ENCODE measurements around the gene SUMO1.
"Not testable (repeated sequence)": the region's sequence is repeated elsewhere in the genome, so short reads cannot be mapped to it uniquely, and the experiment has no call there.

SUMO1 gene

DNA sequence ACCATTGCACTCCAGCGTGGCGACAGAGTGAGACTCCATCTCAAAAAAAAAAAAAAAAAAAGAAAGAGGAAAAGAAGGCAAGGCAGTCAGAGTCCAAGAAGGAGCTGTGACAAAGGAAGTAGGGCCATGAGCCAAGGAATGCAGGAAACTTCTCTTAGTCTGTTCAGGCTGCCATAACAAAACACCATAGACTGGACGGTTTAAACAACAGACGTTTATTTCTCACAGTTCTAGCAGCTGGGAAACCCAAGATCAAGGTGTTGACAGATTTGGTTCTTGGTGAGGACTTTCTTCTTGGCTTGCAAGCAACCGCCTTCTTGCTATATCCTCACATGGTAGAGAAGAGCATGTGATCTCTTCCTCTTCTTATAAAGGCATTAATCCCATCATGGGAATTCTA lies 13.1 kb upstream of the SUMO1 start:
- Histone ChIP-seq H3K36me3 (ENCODE audit: control insufficient read depth in 2 of 2, insufficient read depth in 2 of 2, low read length in 2 of 2) (no peaks in the 10 kb centered on the region), H3K27me3 (ENCODE audit: control insufficient read depth in 1 of 2, insufficient read depth in 2 of 2, low read length in 2 of 2) (peaks cover 0 to 2% of the 10 kb centered on the region in 2 donors), H3K9ac (ENCODE audit: low read length in 2 of 2) (no peak overlapping the region), H3K4me1 (ENCODE audit: control insufficient read depth, insufficient read depth, low read length) (no peaks in the 10 kb centered on the region), H3K9me3 (ENCODE audit: control insufficient read depth in 2 of 2, low read length in 2 of 2) (no peaks in the 10 kb centered on the region), H3K4me3 (ENCODE audit: low read length in 2 of 2) (no peak overlapping the region), H3K27ac (ENCODE audit: low read length) (no peak overlapping the region)

DNA sequence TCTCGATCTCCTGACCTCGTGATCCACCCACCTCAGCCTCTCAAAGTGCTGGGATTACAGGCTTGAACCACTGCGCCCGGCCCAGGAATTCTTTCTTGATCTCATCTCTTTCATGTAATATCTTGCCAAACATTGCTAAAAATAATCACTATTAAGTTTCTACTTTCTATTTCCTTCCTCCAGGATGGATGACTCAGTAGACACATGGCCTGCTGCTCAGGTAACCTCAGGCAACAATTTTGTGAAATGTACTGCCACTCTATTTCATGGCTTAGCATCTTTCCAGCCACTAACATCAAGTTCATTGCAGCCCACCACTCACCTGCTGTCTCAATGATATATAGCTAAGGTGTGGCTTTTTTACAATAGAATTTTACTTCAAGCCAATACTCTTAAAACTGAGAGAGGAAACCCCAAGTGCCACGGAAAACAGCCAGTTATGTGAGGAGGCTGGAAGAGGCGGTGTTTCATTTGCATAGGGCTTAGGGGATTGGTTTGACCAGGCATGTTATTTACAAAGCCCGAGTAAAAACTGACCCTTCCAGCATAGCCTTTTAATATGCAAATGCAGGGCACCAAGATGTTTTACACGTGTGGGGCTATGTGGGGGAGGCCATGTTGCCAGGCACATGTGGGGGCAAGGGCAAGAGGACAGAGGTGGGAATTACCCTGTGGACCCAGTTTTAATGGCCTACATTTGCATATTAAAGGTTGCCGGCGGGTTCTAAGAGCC lies 11.3 kb upstream of the SUMO1 start:
- H3K27ac ChIP-seq (ENCODE audit: low read length) = no peak overlapping the region
- H3K4me1 ChIP-seq (ENCODE audit: control insufficient read depth, insufficient read depth, low read length) = no peaks in the 10 kb centered on the region
- H3K9ac ChIP-seq (ENCODE audit: low read length in 2 of 2) = no peak overlapping the region
- no peaks in the 10 kb centered on the region for H3K9me3 ChIP-seq (ENCODE audit: control insufficient read depth in 2 of 2, low read length in 2 of 2)
- H3K27me3 ChIP-seq (ENCODE audit: control insufficient read depth in 1 of 2, insufficient read depth in 2 of 2, low read length in 2 of 2) = peaks cover 0 to 2% of the 10 kb centered on the region in 2 donors
- no peaks in the 10 kb centered on the region for H3K36me3 ChIP-seq (ENCODE audit: control insufficient read depth in 2 of 2, insufficient read depth in 2 of 2, low read length in 2 of 2)
- H3K4me3 ChIP-seq (ENCODE audit: low read length in 2 of 2) = no peak overlapping the region

DNA sequence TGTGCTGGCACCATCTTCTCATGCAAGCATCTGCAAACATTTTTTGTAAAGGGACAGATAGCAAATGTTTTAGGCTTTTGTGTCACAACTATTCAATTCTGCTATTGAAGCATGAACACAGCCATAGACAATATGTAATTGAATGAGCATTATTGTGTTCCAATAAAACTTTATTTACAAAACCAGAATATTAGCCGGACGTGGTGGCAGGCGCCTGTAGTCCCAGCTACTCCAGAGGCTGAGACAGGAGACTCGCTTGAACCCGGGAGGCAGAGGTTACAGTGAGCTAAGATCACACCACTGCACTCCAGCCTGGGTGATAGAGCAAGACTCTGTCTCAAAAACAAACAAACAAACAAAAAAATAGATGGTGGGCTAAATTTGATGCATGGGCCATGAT lies 9.3 kb upstream of the SUMO1 start:
- not testable (repeated sequence) for H3K27me3 ChIP-seq (ENCODE audit: control insufficient read depth in 1 of 2, insufficient read depth in 2 of 2, low read length in 2 of 2); H3K27ac ChIP-seq (ENCODE audit: low read length); H3K36me3 ChIP-seq (ENCODE audit: control insufficient read depth in 2 of 2, insufficient read depth in 2 of 2, low read length in 2 of 2); H3K4me1 ChIP-seq (ENCODE audit: control insufficient read depth, insufficient read depth, low read length); H3K4me3 ChIP-seq (ENCODE audit: low read length in 2 of 2); H3K9me3 ChIP-seq (ENCODE audit: control insufficient read depth in 2 of 2, low read length in 2 of 2); H3K9ac ChIP-seq (ENCODE audit: low read length in 2 of 2)

DNA sequence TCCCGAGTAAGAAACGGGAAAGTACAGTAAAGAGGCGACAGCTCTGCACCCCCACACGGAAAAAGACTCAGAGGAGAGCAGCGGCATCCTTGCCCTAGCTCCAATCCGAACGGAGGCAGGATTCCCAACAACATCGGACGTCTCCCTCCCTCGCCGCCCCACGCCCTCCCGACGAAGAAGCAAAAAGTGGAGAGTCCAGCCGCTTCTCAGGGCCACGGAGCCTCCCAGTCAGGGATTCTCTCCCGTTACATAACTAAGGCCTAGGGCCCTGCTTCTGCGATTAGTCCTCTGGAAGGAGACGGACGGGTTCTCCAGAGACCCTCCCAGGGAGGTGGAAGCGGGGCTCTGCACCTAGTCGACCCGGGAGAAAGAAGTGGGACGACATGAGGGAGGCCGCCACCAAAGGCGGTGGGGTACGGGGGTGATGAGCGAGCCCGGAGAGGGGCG lies 587 bp downstream of the SUMO1 start:
- peak overlapping the region; percentile 85 for H3K27ac ChIP-seq (ENCODE audit: low read length)
- H3K9ac ChIP-seq (ENCODE audit: low read length in 2 of 2) = peak overlapping the region; percentile 83 to 86
- H3K36me3 ChIP-seq (ENCODE audit: control insufficient read depth in 2 of 2, insufficient read depth in 2 of 2, low read length in 2 of 2) = no peaks in the 10 kb centered on the region
- no peaks in the 10 kb centered on the region for H3K27me3 ChIP-seq (ENCODE audit: control insufficient read depth in 1 of 2, insufficient read depth in 2 of 2, low read length in 2 of 2)
- H3K4me1 ChIP-seq (ENCODE audit: control insufficient read depth, insufficient read depth, low read length) = peaks cover 13% of the 10 kb centered on the region
- H3K9me3 ChIP-seq (ENCODE audit: control insufficient read depth in 2 of 2, low read length in 2 of 2) = no peaks in the 10 kb centered on the region
- H3K4me3 ChIP-seq (ENCODE audit: low read length in 2 of 2) = peak overlapping the region; percentile 91 to 94

DNA sequence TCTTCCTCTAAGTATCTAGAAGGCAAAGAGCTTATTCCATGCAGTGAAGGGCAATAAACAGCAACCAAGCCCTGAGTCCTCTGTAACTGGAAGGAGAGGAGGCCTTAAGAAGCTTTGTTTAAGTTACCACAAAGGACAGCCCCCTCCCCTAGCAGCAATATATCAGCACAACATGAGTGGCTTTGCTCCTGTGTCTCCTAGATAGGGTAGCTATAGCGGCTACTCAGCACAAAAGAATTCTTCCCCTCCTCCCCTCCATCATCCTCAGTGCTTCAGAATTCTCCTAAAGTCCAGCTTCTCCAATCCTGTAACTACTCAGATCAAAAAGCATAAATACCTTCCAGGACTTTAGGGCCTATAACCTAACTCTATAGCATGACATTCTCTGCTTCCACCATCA lies 16.5 kb downstream of the SUMO1 start:
- Histone ChIP-seq H3K9me3 (ENCODE audit: control insufficient read depth in 2 of 2, low read length in 2 of 2) (no peaks in the 10 kb centered on the region), H3K27ac (ENCODE audit: low read length) (no peak overlapping the region), H3K4me1 (ENCODE audit: control insufficient read depth, insufficient read depth, low read length) (no peaks in the 10 kb centered on the region)

DNA sequence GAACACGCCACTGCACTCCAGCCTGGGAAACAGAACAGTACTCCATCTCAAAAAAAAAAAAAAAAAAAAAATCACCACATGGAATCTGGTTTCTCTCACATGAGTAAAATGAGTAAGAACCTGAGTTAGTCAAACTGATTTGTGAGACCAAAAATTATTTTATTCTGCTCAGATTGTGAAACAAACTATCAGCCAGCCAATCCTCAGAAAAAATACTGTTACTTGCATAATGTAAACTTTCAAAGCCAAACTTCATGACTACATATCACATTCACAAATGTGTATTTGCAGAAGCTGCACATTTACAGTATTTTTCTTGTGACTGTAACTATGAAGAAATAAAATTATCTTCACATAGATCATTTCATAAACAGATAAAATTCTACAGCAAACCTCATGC lies 23.2 kb downstream of the SUMO1 start:
- peaks cover 2 to 9% of the 10 kb centered on the region in 2 donors for H3K36me3 ChIP-seq (ENCODE audit: control insufficient read depth in 2 of 2, insufficient read depth in 2 of 2, low read length in 2 of 2)
- no peaks in the 10 kb centered on the region for H3K4me1 ChIP-seq (ENCODE audit: control insufficient read depth, insufficient read depth, low read length)
- no peaks in the 10 kb centered on the region for H3K9me3 ChIP-seq (ENCODE audit: control insufficient read depth in 2 of 2, low read length in 2 of 2)
- H3K4me3 ChIP-seq (ENCODE audit: low read length in 2 of 2) = no peak overlapping the region
- no peaks in the 10 kb centered on the region for H3K27me3 ChIP-seq (ENCODE audit: control insufficient read depth in 1 of 2, insufficient read depth in 2 of 2, low read length in 2 of 2)
- H3K27ac ChIP-seq (ENCODE audit: low read length) = no peak overlapping the region
- H3K9ac ChIP-seq (ENCODE audit: low read length in 2 of 2) = no peak overlapping the region

More for the DNA sequence above, 16.5 kb downstream of the SUMO1 start:
- Histone ChIP-seq H3K4me3 (ENCODE audit: low read length in 2 of 2) (no peak overlapping the region), H3K36me3 (ENCODE audit: control insufficient read depth in 2 of 2, insufficient read depth in 2 of 2, low read length in 2 of 2) (peaks cover 0 to 5% of the 10 kb centered on the region in 2 donors), H3K9ac (ENCODE audit: low read length in 2 of 2) (no peak overlapping the region), H3K27me3 (ENCODE audit: control insufficient read depth in 1 of 2, insufficient read depth in 2 of 2, low read length in 2 of 2) (no peaks in the 10 kb centered on the region)

DNA sequence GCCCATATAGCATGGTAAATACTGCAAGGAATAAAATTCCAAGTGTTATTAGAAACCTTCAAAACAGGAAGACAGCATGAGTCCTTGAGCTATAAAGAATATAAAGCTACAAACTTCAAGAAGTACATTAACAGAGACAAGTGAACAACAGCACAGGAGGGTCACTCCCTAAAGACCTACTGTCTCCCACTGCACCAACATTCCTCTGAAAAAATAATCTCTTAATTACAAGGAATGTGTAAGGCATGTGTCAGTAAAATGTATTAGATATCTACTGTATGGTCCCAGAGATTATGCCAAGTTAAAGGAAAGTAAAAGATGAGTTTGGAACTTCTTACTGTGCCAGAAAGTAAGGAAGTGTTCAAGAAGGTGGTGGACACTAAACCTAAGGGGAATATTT lies 29.9 kb downstream of the SUMO1 start:
- Histone ChIP-seq H3K27ac (ENCODE audit: low read length) (no peak overlapping the region), H3K9me3 (ENCODE audit: control insufficient read depth in 2 of 2, low read length in 2 of 2) (no peaks in the 10 kb centered on the region), H3K36me3 (ENCODE audit: control insufficient read depth in 2 of 2, insufficient read depth in 2 of 2, low read length in 2 of 2) (peaks cover 2 to 15% of the 10 kb centered on the region in 2 donors), H3K9ac (ENCODE audit: low read length in 2 of 2) (no peak overlapping the region), H3K4me1 (ENCODE audit: control insufficient read depth, insufficient read depth, low read length) (no peaks in the 10 kb centered on the region), H3K27me3 (ENCODE audit: control insufficient read depth in 1 of 2, insufficient read depth in 2 of 2, low read length in 2 of 2) (no peaks in the 10 kb centered on the region), H3K4me3 (ENCODE audit: low read length in 2 of 2) (no peak overlapping the region)

DNA sequence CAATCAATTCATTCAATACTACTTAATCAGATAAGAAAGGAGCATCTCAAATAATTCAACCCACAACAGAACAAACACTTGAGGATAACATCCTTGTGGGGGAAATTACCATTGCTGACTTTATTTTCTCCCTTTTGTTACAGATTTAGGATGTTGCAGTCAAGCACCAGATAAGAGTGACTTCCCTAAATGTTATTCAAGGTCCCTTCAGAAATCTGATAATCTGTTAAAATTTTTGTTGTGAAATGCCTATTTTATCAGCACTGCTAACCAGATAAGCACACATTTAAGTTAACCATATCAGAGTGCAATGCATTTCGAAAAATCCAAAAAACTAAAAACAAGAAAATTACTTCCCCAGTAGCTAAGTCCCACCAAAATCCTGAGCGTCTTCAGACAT lies 33.5 kb downstream of the SUMO1 start:
- no peaks in the 10 kb centered on the region for H3K4me1 ChIP-seq (ENCODE audit: control insufficient read depth, insufficient read depth, low read length)
- peaks cover 8 to 10% of the 10 kb centered on the region in 2 donors for H3K36me3 ChIP-seq (ENCODE audit: control insufficient read depth in 2 of 2, insufficient read depth in 2 of 2, low read length in 2 of 2)
- no peak overlapping the region for H3K9ac ChIP-seq (ENCODE audit: low read length in 2 of 2)

DNA sequence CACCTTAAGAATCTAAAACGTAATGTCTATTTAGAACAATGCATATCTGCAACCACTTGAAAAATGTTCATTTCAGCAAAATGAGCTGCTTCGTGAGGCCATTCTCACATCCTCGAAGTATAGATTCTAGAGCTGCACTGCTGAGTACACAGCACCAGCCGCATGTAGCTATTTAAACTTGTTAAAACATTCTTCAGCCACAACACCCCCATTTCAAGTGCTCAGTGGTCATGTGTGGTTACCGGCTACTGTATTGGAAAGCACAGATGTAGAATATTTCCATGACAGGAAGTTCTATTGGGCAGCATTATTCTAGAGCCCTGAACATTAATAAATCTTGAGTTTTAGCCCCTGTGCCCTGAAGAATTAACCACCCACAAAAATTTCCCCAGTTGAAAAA lies 35.0 kb downstream of the SUMO1 start:
- Histone ChIP-seq H3K9ac (ENCODE audit: low read length in 2 of 2) (no peak overlapping the region), H3K4me3 (ENCODE audit: low read length in 2 of 2) (no peak overlapping the region), H3K9me3 (ENCODE audit: control insufficient read depth in 2 of 2, low read length in 2 of 2) (no peaks in the 10 kb centered on the region), H3K27ac (ENCODE audit: low read length) (no peak overlapping the region), H3K36me3 (ENCODE audit: control insufficient read depth in 2 of 2, insufficient read depth in 2 of 2, low read length in 2 of 2) (peaks cover 7 to 8% of the 10 kb centered on the region in 2 donors), H3K4me1 (ENCODE audit: control insufficient read depth, insufficient read depth, low read length) (no peaks in the 10 kb centered on the region), H3K27me3 (ENCODE audit: control insufficient read depth in 1 of 2, insufficient read depth in 2 of 2, low read length in 2 of 2) (no peaks in the 10 kb centered on the region)

More for the DNA sequence above, 33.5 kb downstream of the SUMO1 start:
- H3K4me3 ChIP-seq (ENCODE audit: low read length in 2 of 2) = no peak overlapping the region
- H3K9me3 ChIP-seq (ENCODE audit: control insufficient read depth in 2 of 2, low read length in 2 of 2) = no peaks in the 10 kb centered on the region
- H3K27me3 ChIP-seq (ENCODE audit: control insufficient read depth in 1 of 2, insufficient read depth in 2 of 2, low read length in 2 of 2) = no peaks in the 10 kb centered on the region
- no peak overlapping the region for H3K27ac ChIP-seq (ENCODE audit: low read length)

DNA sequence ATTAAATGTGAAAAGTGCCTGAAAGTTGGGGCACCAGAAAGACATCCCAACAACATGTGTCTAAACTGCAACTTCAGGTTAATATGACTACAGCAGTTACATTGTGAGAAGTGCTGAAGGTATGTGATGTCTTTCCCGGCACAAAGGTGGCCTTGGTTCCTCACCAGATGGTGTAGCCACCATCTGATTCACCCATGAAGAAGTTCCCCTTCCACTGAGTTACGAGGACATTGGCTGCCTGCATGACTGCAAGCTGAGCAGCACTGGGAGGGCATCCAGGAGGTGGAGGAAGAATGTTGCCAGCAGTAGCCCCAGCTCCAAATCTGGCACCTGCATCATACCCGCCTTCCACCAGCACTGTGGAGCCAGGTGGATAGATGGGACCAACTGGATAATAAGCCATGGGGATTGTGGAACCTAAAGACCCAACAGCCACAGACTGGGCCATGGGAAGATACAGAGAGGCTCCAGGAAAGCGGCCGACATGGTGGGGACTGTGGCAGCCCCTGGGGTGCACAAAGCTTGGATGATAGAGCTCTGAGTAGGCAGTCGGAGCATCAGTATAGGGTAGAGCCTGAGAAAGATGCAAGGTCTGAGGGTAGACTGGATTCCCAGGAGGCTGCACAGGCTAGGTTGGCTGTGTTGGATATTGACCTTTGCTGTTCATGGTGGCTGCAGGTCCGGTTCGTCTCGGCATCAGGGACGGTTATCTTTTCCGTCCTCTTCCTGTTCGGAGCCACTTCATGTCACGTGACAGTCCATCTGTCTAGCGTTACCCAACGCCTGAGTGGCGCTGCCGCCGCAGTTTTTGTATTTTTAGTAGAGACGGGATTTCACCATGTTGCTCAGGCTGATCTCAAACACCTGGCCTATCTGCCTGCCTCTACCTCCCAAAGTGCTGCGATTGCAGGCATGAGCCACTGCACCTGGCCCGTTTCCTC lies 36.9 kb downstream of the SUMO1 start:
- no peak overlapping the region for H3K27ac ChIP-seq (ENCODE audit: low read length)
- no peaks in the 10 kb centered on the region for H3K9me3 ChIP-seq (ENCODE audit: control insufficient read depth in 2 of 2, low read length in 2 of 2)
- H3K36me3 ChIP-seq (ENCODE audit: control insufficient read depth in 2 of 2, insufficient read depth in 2 of 2, low read length in 2 of 2) = peaks cover 6% of the 10 kb centered on the region in 2 donors
- no peaks in the 10 kb centered on the region for H3K27me3 ChIP-seq (ENCODE audit: control insufficient read depth in 1 of 2, insufficient read depth in 2 of 2, low read length in 2 of 2)
- H3K4me3 ChIP-seq (ENCODE audit: low read length in 2 of 2) = no peak overlapping the region
- H3K4me1 ChIP-seq (ENCODE audit: control insufficient read depth, insufficient read depth, low read length) = no peaks in the 10 kb centered on the region
- H3K9ac ChIP-seq (ENCODE audit: low read length in 2 of 2) = no peak overlapping the region
